GM19455 (cell line): Measurements from ENCODE around the gene PDIA2.

Experiments
- ATAC-seq: cut with Tn5 transposase; IDR thresholded peaks from one replicate; pipeline ENCODE4 v1.9.1; 2021; ENCODE audit not compliant: unreplicated experiment

Gene PDIA2

GRCh38 chr16:296276-296675 is 13.3 kb downstream of the PDIA2 start:
- ATAC-seq = no peak

GRCh38 chr16:296806-297510 is 14.0 kb downstream of the PDIA2 start:
- ATAC-seq = no peak

- ATAC-seq = no peak
Observed at GRCh38 chr16:297832-298231, 14.9 kb downstream of the PDIA2 start.

GRCh38 chr16:301235-301634 is 18.3 kb downstream of the PDIA2 start:
- ATAC-seq = no peak

- no peak for ATAC-seq
Observed at GRCh38 chr16:301950-302349, 19.0 kb downstream of the PDIA2 start.

GRCh38 chr16:303760-304505 is 21.0 kb downstream of the PDIA2 start:
- ATAC-seq = no peak

- no peak for ATAC-seq
Observed at GRCh38 chr16:305916-306626, 23.1 kb downstream of the PDIA2 start.

- ATAC-seq = no peak
Observed at GRCh38 chr16:306911-307370, 24.0 kb downstream of the PDIA2 start.

- ATAC-seq = no peak
Observed at GRCh38 chr16:307691-308312, 24.8 kb downstream of the PDIA2 start.

GRCh38 chr16:309476-309875 is 26.5 kb downstream of the PDIA2 start:
- no peak for ATAC-seq

- no peak for ATAC-seq
Observed at GRCh38 chr16:311725-312124, 28.8 kb downstream of the PDIA2 start.

- ATAC-seq = no peak
Observed at GRCh38 chr16:314351-314750, 31.4 kb downstream of the PDIA2 start.

GRCh38 chr16:314795-315299 is 31.9 kb downstream of the PDIA2 start:
- ATAC-seq = no peak

GRCh38 chr16:316741-317464 is 33.9 kb downstream of the PDIA2 start:
- ATAC-seq = no peak

- no peak for ATAC-seq
Observed at GRCh38 chr16:317583-317982, 34.6 kb downstream of the PDIA2 start.

- no peak for ATAC-seq
Observed at GRCh38 chr16:318628-319027, 35.7 kb downstream of the PDIA2 start.

- no peak for ATAC-seq
Observed at GRCh38 chr16:320206-320605, 37.2 kb downstream of the PDIA2 start.

GRCh38 chr16:321532-321931 is 38.6 kb downstream of the PDIA2 start:
- ATAC-seq = no peak

GRCh38 chr16:322476-323143 is 39.6 kb downstream of the PDIA2 start:
- no peak for ATAC-seq

GRCh38 chr16:324201-324450 is 41.2 kb downstream of the PDIA2 start:
- ATAC-seq = no peak
